NCI-H2227 (cell line): ENCODE results near the gene ZBTB48.
A peak's percentile ranks its signal among the peaks of the same experiment; 100 is the strongest.
"Not testable (repeated sequence)": the region's sequence is repeated elsewhere in the genome, so short reads cannot be mapped to it uniquely, and the experiment has no call there.

Experiments
- DNase-seq: peaks from one replicate; lab custom pipeline; 2025; ENCODE audit not compliant: unreplicated experiment; lab: John Stamatoyannopoulos, UW

The ZBTB48 gene

DNA sequence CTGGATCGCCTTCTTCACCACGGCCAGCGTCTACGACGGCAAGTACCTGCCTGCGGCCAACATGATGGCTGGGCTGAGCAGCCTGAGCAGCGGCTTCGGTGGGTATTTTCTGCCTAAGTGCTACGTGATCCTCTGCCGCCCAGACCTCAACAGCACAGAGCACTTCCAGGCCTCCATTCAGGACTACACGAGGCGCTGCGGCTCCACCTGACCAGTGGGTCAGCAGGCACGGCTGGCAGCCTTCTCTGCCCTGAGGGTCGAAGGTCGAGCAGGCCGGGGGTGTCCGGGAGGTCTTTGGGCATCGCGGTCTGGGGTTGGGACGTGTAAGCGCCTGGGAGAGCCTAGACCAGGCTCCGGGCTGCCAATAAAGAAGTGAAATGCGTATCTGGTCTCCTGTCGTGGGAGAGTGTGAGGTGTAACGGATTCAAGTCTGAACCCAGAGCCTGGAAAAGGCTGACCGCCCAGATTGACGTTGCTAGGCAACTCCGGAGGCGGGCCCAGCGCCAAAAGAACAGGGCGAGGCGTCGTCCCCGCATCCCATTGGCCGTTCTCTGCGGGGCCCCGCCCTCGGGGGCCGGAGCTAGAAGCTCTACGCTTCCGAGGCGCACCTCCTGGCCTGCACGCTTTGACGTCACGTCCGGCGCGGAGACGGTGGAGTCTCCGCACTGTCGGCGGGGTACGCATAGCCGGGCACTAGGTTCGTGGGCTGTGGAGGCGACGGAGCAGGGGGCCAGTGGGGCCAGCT is at the start of gene ZBTB48:
Gene ZBTB48, plus strand, starts transcription at position 621 of the 745 bp plus-strand sequence. CDS start 616 bp downstream, outside the sequence.
- peak; percentile 99 for DNase-seq

DNA sequence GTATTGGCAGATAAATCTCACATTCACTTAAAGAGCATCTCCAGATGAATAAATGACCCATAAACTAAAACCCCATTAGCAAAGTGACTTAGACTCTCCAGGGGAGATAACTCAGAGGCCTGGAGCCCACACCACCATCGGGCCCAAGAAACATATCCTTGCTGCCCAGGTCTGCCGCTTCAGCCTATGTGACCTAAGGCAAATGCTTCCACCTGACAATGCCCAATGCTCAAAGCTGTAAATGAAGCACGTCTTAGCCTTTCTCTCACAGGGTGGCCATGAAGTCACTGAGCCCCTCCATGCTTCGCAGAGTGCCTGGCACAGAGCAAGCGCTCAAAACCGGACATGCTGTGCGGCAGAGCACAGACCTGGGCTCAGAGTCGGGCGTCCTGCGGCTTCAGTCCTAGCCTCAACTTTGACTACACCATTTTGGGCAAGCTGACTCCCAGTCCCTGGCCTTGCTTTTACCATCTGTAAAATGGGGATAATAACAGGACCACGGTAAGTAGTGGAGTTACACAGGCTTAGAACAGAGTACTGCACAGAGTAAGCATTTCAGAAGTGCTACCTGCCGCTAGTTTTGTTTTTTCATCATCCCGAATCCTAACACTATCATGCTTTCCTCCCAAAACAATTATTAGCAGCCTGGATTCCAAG is 49.2 kb upstream of the ZBTB48 start:
- DNase-seq = no peak

DNA sequence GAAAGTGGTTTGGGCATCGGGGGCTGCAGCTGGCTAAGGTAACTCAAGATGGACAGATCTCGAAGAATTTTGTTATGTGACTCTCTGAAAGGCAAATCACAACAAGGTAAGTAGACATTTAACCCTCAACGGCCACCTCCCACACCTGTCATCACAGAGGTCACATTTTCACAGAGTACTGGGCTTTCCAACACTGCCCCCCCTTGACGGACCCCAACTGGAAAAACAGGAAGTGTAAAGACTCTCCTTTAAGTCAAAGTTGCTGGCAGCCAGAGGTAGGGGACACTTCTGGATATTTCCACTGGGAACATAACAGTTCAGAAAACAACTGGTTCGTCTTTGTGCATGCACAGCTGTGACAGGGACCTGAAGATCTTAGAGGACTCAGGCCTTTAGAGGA is 47.8 kb upstream of the ZBTB48 start:
- no peak for DNase-seq

DNA sequence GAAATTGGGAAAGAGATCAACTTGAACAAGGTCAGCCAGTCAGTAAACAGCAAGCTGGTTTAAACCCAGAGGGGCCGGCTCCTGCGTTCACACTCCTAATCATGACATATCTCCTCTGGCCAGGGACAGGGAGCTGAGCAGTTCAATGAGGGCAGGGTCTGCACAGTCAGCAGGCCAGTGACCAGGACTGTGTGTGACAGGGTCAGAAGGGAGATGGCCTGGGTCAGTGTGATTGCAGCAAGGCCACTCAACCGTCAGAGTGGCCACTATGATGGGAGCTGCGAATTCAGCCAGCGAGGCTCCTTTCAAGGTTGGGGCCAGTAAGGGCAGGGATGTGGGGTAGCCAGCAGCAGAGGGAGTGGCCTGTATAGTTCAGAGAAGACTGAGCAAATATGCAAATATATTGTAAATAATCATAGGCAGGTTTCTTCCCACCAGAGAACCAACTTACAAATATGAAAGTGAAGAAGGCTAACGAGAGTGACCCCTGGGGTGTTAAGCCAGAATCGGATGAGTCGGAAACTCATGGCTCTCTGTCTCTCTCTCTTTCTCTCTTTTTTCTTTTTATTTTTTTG is 45.5 kb upstream of the ZBTB48 start:
- DNase-seq = no peak

DNA sequence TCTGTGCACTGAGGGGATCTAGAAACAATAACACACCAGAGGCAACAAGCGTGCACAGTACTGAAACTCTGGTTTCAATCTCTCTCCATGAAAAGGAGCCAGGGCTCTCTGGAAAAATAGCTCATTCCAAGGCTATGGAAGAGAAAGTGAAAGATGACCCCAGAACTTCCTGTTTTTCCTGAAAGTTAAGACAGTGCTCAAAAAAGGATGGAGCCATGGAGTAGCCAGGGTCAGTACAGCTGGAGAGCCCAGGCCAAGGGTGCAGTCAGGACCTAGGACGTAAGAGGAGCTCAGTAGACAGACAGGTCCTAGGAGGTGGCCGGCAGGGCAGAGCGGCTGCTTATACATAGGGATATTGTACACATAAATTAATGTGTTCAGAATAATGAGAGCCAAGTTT is 44.6 kb upstream of the ZBTB48 start:
- DNase-seq = no peak

DNA sequence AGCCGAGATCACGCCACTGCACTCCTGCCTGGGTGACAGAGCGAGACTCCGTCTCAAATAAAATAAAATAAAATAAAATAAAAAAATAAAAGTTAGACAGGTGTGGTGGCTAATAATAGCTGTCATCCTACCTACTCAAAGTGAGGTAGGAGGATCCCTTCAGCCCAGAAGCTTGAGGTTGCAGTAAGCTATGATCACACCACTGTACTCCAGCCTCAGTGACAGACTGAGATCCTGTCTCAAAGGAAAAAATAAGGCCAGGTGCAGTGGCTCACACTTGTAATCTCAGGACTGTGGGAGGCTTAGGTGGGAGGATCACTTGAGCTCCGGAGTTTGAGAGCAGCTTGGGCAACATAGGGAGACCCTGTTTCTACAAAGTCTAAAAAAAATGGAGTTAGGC is 43.5 kb upstream of the ZBTB48 start:
- DNase-seq = no peak

DNA sequence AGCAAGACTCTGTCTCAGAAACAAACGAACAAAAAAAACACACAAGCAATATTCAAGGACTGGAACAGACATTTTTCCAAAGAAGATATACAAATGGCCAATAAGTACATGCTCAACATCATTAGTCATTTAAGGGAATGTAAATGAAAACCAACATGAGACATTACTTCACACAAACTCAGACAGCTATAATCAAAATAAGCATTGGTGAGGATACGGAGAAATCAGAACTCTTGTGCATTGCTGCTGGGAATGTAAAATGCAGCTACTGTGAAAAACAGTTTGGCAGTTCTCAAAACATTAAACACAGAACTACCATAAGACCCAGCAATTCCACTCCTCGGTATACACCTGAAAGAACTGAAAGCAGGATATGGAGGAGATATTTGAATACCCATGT is 40.8 kb upstream of the ZBTB48 start:
- DNase-seq = no peak

DNA sequence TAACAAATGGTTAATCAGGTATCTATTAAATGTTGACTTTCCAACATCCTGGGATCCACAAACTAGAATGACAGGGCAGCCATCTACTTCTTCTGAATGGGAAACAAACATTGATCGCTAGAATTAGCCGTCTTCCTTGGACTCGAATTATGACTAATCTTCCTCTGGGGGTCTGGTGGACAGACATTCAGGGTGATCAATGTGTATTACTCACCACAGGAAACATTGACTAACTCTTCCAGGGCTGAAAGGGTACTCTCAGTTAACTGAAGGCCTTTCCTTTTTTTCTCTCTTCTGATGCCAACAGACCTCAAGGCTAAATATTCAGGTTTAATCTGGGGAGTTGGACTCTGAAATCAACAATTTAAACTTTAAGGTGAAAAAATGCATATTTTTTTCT is 35.0 kb upstream of the ZBTB48 start:
- DNase-seq = no peak

DNA sequence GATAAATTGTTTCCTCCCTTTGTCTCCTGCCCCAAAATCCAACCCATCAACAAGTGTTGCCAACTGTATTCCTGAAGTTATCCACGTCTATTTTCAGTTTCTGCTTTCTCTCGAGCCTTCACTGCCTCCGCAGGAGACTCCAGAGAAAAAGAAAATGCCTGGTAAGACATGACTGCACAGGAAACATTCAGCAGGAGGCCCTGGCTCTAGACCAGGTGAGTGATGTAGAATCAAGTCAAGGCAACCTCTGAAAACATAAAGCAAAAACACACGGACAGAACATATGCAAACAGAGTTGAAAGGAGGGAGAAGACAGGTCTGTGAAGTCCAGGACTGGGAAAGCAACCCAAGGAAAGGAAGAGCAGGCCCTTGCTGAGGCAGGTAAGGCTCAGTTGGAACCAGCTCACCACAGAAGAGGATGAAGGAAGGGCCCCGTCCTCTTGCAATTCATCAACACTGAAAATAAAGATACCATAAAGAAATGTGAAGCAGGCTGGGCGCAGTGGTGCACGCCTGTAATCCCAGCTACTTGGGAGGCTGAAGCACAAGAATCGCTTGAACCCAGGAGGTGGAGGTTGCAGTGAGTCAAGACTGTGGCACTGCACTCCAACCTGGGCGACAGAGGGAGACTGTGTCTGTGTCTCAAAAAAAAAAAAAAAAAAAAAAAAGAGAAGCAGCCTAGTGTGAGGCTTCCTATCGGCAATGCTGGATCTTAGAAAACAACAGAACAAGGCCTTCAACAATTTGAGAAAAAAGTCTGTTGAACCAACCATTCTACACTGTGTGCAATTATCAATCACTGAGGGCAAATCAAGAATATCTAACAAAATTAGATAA is 34.3 kb upstream of the ZBTB48 start:
- DNase-seq = no peak

DNA sequence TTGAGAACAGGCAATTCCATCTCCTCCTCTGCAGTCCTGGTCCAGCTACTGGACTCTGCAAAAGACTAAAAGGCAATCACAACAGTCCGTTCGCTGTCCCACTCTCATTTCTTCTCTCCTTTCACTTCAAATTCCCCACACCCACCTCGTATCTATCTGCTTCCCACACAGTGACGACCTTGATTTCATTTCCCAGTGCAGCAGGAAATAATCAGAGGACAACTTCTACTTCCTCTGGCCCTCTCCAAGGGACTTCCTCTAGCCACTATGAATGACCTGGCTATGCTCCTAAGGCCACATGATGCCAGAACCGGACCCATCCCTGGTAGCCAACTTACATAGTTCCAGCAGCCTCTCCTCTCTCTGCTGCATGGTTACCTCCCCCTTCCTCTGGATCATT is 33.5 kb upstream of the ZBTB48 start:
- DNase-seq = no peak

DNA sequence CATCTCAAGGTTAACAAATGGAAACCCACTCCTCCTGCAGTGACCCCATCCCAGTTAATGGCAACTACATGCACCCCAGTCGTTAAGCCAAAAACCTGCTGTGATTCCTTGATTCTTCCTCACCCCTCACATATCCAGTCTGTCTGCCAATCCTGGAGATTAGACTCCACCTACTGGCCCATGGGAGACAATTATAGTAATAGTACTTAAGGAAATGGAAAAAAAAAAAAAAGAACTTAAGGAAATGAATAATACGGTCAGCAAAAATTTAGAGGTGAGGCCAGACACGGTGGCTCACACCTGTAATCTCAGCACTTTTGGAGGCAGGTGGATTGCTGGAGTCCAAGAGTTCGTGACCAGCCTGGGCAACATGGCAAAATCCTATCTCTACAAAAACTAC is 32.5 kb upstream of the ZBTB48 start:
- no peak for DNase-seq

DNA sequence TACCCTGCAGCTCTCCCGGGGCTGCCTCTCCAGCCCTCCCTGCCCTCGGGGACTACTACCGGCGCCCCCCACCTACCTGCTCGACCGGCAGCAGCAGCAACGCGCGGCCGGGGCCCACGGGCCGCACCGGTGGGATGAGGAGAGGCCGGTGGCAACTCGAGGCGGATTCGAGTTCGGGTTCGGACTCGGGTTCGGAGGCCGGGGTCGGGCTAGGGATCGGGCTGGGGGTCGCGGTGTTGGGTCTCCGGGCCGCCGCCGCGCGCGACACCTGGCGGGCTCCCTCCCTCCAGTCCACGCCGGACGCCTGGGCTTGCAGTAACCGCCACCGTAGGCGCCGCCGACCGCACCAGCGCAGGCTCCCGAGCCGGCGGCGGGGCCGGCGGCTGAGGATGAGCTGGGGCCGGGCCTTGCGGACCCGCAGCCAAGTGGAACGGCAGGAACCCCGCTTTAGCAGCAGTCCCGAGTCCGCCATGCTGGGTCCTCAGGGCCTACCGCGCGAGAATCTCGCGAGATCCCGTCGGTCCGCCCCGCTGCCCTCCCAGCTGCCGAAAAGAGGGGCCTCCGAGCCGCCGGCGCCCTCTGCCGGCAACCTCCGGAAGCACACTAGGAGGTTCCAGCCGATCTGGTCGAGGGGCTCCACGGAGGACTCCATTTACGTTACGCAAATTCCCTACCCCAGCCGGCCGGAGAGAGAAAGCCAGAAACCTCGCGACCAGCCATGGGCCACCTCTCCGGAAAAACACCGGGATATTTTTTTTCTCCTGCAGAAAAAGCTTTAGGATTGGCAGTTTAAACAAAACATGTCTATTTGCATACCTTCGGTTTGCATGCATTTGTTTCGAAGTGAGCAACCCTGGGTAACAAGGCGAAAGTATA is 25.5 kb upstream of the ZBTB48 start, which contains the start of gene NOL9:
Gene NOL9, minus strand, starts transcription at position 483 of the 876 bp plus-strand sequence. Its CDS starts 11 bp downstream, at position 472.
- peak; percentile 97 for DNase-seq

DNA sequence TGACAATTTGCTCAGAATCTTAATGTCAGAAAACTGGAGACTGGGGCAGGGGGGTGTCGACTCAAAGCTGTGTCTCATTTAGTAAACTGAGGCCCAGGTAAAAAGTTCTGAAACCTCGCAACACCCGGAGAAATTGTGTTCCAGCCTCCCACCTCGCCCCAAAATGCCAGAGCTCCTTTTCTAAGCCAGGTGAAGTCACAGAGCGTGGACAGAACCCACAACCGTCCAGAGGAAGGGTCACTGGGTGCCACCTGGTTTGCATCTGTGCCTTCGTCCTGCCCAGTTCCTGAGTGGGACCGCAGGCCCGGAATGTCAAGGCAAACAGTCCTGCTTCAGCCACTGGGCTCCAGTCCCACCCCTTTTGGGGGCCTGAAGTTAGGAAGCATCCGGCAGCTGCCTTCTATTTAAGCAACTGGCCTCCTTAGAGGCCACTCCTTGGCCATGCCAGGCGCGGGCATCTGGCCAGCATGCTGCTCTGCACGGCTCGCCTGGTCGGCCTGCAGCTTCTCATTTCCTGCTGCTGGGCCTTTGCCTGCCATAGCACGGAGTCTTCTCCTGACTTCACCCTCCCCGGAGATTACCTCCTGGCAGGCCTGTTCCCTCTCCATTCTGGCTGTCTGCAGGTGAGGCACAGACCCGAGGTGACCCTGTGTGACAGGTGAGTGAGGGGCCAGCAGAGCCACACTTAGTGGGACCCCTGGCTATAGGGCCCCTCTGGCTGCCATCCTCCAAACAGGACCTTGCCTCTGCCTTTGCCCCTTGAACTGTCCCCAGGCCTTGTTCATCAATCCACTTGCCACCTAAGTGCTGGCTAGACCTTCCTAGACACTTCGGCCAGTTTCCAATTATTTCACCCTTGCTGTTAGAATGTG is 24.7 kb upstream of the ZBTB48 start, which contains the start of gene TAS1R1:
Gene TAS1R1, plus strand, starts transcription at position 401 of the 872 bp plus-strand sequence. Its CDS starts 67 bp downstream, at position 468.
- DNase-seq = no peak

DNA sequence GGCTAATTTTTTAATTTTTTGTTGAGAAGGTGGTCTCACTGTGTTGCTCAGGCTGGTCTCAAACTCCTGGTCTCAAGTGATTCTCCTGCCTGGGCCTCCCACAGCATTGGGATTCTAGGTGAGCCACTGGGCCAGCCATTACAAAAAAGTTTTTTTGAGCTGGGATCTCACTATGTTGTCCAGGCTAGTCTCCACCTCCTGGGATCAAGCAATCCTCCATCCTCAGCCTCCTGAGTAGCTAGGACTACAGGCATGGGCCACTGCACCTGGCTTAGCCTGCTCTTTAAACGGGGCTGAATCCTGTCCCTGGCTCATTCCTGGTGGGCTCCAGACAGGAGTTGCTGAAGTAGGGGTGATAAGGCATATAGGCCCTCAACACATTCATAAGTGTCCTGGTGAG is 22.2 kb upstream of the ZBTB48 start:
- DNase-seq = no peak

DNA sequence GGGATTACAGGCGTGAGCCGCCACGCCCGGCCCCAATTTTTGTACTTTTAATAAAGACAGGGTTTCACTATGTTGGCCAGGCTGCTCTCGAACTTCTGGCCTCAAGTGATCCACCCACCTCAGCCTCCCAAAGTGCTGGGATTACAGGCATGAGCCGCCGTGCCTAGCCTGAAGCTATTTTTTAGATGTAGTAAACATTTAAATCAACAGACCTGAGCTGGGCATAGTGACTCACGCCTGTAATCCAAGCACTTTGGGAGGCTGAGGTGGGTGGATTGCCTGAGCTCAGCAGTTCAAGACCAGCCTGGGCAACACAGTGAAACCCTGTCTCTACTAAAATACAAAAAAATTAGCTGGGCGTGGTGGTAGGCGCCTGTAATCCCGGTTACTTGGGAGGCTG is 20.6 kb upstream of the ZBTB48 start:
- not testable (repeated sequence) for DNase-seq

DNA sequence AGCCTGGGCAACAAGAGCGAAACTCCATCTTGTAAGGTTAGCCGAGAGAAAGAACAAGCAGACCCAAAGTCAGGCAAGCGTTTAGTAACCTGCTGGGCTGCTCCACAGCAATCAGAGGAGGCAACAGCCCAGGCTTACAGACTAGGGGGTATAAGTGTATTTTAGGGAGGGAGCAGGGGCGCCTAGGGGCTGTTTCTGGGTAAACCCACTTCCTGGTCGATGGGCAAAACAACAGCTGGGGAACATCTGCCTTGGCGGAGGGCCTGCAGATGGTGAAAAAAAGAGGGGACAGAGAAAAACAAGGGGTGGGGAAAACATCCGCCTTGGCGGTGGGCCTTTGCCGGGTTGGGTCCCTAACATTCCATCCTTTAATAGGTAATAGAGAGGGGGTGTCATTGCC is 19.5 kb upstream of the ZBTB48 start:
- no peak for DNase-seq

DNA sequence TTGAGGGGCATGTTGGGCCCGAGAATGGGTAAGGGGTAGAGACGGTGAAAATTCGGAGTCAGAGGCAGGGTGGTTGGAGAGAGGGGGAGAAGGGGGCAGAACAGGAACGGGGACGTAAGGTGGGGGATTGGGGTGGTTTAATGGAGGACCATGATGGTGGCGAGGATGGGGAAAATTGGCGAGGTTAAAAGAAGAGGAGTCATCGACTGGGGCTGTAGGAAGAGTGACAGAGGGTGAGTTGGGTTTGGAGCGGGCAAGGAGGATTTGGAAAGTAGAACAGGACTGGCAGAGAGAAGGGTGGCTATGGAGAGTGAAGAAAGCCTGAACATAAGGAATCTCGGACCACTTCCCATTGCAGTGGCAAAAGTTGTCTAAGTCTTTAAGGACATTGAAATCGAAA is 10.8 kb upstream of the ZBTB48 start:
- no peak for DNase-seq

DNA sequence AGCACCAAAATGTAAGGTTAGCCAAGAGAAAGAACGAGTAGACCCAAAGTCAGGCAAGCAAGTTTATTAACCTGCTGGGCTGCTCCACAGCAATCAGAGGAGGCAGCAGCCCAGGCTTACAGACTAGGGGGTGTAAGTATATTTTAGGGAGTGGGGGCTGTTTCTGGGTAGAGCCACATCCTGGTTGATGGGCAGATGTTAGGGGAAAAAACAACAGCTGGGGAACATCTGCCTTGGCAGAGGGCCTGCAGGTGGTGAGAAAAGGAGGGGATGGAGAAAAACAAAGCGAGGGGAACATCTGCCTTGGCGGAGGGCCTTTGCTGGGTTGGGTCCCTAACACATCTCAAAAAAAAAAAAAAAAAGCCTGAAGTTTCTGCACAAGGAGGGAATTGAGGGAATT is 9.7 kb upstream of the ZBTB48 start:
- no peak for DNase-seq

DNA sequence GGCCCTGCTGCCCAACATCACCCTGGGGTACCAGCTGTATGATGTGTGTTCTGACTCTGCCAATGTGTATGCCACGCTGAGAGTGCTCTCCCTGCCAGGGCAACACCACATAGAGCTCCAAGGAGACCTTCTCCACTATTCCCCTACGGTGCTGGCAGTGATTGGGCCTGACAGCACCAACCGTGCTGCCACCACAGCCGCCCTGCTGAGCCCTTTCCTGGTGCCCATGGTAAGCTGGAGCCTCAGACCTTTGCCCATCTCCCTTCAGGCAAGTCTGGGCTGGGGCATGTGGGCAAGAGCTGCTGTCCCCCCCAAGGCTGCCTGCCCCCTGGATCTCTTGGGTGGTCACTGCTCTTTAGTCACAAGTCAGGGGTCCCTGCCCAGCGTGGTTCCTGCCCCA is 8.8 kb upstream of the ZBTB48 start:
- no peak for DNase-seq
